Right forelimb (tissue), 1 donor: ENCODE results near the gene POLR3GL.
"Not testable (repeated sequence)": the region's sequence is repeated elsewhere in the genome, so short reads cannot be mapped to it uniquely, and the experiment has no call there.

Experiments
- DNase-seq: peaks from one replicate; pipeline ENCODE4 v3.0.0-alpha.2; 2018

Gene POLR3GL

GRCh38 chr1:145964328-145965118 lies at the start of gene POLR3GL, which contains the start of gene ANKRD34A:
TSS of gene POLR3GL (plus strand) at chr1:145964690. CDS start at chr1:145974866, 10,176 bp downstream.
TSS of gene ANKRD34A (minus strand) at chr1:145964575. CDS start at chr1:145961759, 2,816 bp downstream.
- DNase-seq, result peak; percentile 91

GRCh38 chr1:145916745-145917144 lies 47.7 kb upstream of the POLR3GL start:
- no peak for DNase-seq

DNA sequence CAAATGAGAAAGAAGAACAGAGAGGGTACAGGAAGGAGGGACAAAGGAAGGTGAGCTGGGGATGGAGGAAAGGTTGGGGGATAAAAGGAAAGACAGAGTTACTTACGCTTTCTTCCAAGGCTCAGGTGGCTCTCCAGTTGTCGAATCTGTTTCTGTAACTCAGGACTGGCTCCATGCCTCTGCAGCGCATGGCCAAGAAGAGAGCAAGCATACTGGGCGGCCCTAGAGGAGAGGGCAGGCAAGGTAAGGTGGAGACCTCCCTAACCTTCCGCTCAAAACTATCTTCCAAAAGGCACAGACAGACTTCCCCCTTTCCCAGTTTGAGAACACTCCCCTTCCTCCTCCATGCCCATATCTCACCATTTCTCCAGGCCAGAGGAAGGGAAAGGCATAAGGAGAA lies 46.9 kb upstream of the POLR3GL start:
- DNase-seq, result no peak

DNA sequence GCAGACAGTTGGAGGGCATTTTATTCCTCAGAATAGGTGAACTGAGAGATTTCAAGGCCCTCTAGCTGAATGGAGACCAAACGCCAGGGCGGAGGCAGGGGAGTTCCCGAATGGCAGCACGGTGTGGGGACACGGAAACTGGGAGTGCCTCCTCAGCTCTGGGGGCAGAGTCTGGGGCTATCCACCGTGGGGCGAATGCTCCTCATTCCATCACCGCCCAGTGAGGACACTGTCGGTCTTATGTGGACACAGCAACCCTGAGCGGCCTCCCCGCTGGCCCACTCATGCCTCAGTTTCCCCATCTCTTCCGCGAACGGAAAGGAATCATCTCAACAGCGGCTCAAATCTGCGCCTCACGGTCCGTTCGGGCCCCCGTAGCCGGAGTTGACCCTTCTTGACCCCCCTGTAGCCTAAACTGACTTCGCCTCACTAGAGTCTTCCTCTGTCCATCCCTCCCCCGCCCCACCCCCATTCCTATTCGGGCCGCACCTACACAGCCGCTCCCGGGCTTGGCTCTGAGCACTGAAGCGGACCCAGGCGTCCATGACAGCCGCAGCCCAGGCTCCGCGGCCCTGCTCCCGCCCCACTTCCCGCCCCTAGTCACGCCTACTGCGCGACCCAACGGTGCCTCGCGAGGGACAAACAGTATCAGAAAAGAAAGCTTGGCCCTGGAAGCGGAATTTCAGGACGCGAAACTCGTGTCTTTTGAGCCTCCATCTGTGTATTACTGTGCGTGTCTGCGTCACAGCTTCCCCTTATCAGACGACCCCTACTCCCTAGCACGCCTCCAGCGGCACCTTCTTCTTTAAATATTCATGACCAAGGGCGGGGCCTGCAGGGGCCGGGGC lies 46.1 kb upstream of the POLR3GL start, which contains the start of gene PEX11B:
Gene PEX11B (minus strand): TSS at position 574 of the 848 bp plus-strand sequence. CDS start 29 bp downstream, at position 545.
- peak; percentile 93 for DNase-seq

DNA sequence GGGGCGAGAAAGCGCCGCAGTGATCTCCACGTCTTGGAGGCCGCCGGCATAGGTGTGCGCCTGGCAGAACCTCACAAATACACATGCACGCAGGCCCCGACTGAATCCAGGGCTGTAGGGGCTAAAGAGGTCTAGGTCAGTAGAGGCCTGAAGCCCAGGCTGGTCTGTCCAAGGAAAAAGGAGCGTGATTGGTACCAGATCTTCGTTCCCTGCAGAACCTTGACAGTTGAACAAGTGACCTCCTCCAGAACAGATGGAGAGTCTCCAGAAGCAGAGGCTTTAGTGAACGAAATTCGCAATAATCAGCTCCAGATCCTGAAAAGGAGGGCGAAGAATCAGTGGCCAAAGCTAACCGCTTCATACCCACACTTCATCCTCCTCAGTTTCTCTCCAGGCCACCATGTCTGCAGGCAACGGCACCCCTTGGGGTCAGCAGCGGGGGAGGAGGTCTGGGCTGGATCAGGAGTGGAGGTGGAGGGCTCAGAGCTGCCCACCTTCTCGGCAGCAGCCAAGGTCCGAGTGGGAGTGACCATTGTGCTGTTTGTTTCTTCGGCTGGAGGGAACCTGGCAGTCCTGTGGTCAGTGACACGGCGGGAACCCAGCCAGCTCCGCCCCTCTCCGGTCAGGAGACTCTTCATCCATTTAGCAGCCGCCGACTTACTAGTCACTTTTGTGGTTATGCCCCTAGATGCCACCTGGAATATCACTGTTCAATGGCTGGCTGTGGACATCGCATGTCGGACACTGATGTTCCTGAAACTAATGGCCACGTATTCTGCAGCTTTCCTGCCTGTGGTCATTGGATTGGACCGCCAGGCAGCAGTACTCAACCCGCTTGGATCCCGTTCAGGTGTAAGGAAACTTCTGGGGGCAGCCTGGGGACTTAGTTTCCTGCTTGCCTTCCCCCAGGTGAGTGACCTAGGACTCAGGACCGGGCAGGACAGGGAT lies 45.2 kb upstream of the POLR3GL start:
- no peak for DNase-seq

GRCh38 chr1:145920297-145920696 lies 44.2 kb upstream of the POLR3GL start:
- DNase-seq, result not testable (repeated sequence)

GRCh38 chr1:145922266-145922665 lies 42.2 kb upstream of the POLR3GL start:
- no peak for DNase-seq

DNA sequence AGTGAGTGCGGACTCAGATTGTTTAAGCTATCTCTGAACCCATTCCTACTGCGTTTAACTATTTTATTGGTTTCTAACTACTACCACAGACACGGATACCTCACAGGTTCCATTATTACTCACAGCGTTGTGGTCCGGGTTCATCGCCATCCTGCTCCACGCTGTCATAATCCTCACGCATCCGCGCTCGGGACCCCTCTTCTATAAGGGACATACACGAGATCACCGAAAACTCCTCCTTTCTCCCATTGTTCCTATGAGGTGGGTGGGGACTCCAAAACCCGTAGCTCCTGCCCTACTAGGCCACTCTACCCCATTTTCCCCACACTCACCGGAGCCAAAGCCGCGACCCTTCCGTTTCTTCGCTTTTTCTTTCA lies 37.8 kb upstream of the POLR3GL start:
- DNase-seq, result no peak

DNA sequence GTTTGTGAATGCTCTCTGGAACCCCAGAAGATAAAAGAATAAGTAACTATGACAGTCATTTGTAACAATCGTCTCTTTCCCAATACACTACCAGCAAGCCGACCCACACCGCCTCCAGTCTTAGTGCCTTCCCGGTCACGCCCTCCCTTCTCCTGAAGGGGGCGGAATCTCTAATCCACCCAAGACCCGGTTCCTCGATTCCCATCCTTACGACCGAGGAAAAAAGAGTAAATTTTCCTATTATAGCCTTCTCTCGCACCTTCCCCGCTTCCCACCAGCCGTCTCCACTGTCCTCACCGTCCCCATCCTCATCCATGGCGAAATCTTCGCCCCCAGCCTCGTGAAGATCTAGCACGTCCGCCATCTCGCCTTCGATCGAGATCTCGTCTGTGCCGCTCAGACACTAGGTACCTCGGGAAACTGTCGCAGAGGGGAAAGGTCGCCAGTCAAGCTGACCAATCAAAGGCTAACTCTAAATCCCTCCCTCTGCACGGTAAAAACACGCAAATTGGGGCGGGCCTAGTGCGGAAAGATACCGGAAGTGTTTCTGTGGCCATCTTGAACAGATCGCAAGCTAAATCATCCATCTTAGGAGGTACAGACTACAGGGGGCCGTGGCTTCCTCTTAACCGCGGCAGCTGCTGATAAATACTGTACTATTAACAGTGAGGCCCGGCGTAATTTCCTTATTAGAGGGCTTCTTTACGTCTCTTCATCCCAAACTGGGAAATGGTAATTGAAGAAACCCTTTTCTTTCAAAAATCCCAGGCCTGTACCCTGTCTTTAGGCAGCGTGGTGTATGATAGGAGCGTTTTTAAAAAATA lies 37.2 kb upstream of the POLR3GL start, which contains the start of gene RBM8A:
Gene RBM8A (minus strand): TSS at position 422 of the 824 bp plus-strand sequence. CDS start 58 bp downstream, at position 364.
- peak; percentile 94 for DNase-seq

DNA sequence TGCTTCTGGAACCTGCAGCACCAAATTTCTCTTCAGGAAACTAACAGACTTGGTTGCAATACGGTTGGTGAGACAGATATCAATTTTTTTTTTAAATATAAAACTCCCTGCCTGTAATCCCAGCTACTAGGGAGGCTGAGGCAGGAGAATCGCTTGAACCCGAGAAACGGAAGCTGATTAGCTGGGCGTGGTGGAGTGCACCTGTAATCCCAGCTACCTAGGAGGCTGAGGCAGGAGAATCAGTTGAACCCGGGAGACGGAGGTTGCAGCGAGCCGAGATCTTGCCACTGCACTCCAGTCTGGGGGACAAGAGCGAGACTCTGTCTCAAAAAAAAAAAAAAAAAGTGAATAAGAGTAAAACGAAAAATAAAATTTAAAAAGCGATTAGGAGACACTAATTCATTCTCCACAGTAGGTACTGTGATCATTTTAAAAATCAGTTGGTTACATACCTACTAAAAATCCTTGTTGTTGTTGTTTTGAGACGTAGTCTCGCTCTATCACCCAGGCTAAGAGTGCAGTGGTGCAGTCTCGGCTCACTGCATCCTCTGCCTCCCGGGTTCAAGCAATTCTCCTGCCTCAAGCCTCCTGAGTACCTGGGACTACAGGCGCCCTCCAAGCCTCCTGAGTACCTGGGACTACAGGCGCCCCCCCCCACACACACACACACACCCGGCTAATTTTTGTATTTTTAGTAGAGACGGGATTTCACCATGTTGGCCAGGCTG lies 36.4 kb upstream of the POLR3GL start:
- no peak for DNase-seq

- DNase-seq, result not testable (repeated sequence)
Measured at GRCh38 chr1:145932522-145933009, 31.9 kb upstream of the POLR3GL start.

- DNase-seq, result no peak
Measured at GRCh38 chr1:145935708-145936107, 28.8 kb upstream of the POLR3GL start.

DNA sequence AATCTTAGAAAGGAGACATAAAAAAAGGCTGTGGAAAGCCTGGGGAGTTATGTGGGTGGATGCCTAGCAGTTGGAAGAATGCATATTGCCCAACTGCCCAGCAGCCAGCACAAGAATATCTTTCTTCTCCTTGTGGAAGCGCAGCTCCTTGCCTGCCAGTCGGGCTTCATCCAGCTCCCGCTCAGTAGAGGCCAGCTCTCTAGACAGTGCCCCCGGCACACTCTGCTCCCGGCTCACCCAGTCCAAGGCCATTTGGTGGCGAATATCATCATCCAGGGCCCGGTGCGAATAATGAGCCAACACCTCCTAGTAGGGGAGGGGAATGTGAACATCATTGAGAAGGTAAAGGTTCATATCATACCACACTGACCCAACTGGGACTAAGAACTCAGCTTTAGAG lies 28.2 kb upstream of the POLR3GL start:
- no peak for DNase-seq

DNA sequence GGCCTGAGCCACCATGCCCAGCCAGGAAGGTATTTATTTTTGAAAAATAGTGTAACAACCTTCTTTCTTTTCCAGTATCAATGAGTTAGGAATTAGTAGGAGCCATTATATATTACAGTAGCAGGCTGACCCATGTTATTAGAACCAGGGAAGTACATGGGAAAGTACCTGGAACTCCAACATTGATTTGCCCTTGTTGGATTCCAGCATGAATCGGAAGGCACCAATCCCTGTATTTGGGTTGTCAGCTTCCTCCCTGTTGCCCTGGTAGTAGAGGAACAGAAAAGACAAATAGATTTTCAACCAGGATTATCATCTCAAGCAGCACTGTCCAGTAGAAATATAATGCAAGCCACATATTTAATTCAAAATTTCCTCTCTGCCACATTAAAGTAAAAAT lies 27.1 kb upstream of the POLR3GL start:
- no peak for DNase-seq

GRCh38 chr1:145942405-145942804 lies 22.1 kb upstream of the POLR3GL start:
- no peak for DNase-seq

DNA sequence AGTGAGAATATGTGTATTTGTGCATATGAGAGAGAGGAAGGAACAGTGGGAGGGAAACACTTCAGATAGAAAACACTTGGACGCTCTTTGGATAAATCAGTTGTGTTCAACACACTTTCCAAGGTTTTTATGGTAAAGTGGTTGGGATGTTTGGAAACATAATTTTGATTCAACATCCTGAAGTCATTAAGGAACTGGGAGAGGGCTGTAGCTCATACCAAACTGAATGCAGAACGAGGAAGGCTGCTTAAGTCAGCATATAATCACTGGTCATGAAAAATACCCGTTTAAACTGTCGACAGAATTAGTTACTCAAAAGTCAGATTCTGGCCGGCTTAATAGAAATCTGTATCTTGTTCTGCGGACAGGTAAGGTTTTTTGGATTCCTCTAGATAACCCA lies 21.6 kb upstream of the POLR3GL start:
- no peak for DNase-seq

GRCh38 chr1:145944532-145944931 lies 20.0 kb upstream of the POLR3GL start:
- DNase-seq, result no peak

GRCh38 chr1:145946477-145946986 lies 18.0 kb upstream of the POLR3GL start:
- no peak for DNase-seq

DNA sequence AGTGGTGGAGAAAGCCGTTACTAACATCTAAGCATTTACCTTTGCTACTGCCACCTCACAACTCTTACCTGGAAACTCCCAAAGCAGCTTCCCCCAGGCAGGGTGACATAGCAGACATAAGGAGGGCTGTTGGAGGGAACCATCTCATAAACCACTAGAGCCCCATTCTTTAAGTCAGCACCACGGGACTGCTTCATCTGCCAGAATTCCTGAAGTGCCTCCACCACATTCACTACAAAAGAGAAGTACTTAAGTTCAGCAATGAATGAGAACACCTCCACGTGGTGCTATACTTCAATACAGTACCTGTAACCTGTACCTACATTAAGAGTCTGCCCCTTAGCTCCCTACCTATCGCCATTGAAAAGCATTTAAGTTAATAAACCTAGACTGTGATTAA lies 16.9 kb upstream of the POLR3GL start:
- no peak for DNase-seq

DNA sequence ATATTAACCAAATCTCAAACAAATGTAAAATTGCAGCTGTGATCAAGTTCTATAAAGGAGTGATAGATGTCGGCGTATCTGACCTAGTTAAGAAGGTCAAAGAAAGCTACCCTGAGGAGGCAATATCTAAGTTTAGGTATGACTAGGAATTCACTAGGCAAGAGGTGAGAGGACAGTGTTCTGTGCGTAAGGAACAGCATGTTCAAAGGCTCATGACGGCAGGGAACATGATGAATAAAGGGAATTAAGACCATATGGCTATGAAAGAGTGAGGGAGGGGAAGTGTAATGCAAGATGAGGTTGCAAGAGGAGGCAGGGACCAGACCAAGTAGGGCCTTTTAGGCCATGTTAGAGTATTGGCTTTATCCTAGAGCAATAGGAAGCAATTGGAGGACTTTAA lies 15.3 kb upstream of the POLR3GL start:
- DNase-seq, result no peak
